Duodenal mucosa (tissue), 2 donors: ENCODE results near the gene ZNF407.

Source experiments
- H3K27ac ChIP-seq: one replicate; pipeline ENCODE4 v1.7.0; 2013; ENCODE audit warnings: low read depth, low read length
- H3K27me3 ChIP-seq, 2 donors: one replicate each; pipeline ENCODE4 v1.7.0; 2013; ENCODE audit warnings: low read length in 2 of 2, control low read depth in 1 of 2; ENCODE audit not compliant: insufficient read depth in 2 of 2, control insufficient read depth in 1 of 2
- H3K36me3 ChIP-seq, 2 donors: one replicate each; pipeline ENCODE4 v1.7.0; 2013; ENCODE audit warnings: low read length in 2 of 2, control low read depth in 1 of 2; ENCODE audit not compliant: insufficient read depth in 2 of 2, control insufficient read depth in 1 of 2
- H3K4me1 ChIP-seq, 2 donors: one replicate each; pipeline ENCODE4 v1.7.0; 2013; ENCODE audit warnings: low read length in 2 of 2, control low read depth in 1 of 2; ENCODE audit not compliant: insufficient read depth in 2 of 2, control insufficient read depth in 1 of 2
- H3K4me3 ChIP-seq, 2 donors: one replicate each; pipeline ENCODE4 v1.7.0; 2013; ENCODE audit warnings: low read length in 2 of 2, low read depth in 1 of 2
- H3K9ac ChIP-seq, 2 donors: one replicate each; pipeline ENCODE4 v1.7.0; 2013; ENCODE audit warnings: low read length in 2 of 2, low read depth in 1 of 2
- H3K9me3 ChIP-seq, 2 donors: one replicate each; pipeline ENCODE4 v1.7.0; 2013; ENCODE audit warnings: low read length in 2 of 2, control low read depth in 1 of 2; ENCODE audit not compliant: control insufficient read depth in 1 of 2

The ZNF407 gene

GRCh38 chr18:74826572-74826971, 228.9 kb downstream of the ZNF407 start:
- no peak overlapping the region for H3K9ac ChIP-seq
- no peaks in the 10 kb centered on the region for H3K4me1 ChIP-seq
- no peaks in the 10 kb centered on the region for H3K36me3 ChIP-seq
- no peak overlapping the region for H3K27ac ChIP-seq
- H3K4me3 ChIP-seq, result no peak overlapping the region
- H3K9me3 ChIP-seq, result no peaks in the 10 kb centered on the region
- no peaks in the 10 kb centered on the region for H3K27me3 ChIP-seq

- H3K27ac ChIP-seq, result no peak overlapping the region
- no peak overlapping the region for H3K9ac ChIP-seq
- no peak overlapping the region for H3K4me3 ChIP-seq
- no peaks in the 10 kb centered on the region for H3K36me3 ChIP-seq
- no peaks in the 10 kb centered on the region for H3K4me1 ChIP-seq
- no peaks in the 10 kb centered on the region for H3K9me3 ChIP-seq
- H3K27me3 ChIP-seq, result no peaks in the 10 kb centered on the region
Measured at GRCh38 chr18:74828200-74828599, 230.5 kb downstream of the ZNF407 start.

GRCh38 chr18:74831571-74832250, 234.0 kb downstream of the ZNF407 start:
- no peak overlapping the region for H3K27ac ChIP-seq
- no peak overlapping the region for H3K4me3 ChIP-seq
- no peaks in the 10 kb centered on the region for H3K27me3 ChIP-seq
- no peaks in the 10 kb centered on the region for H3K4me1 ChIP-seq
- H3K9me3 ChIP-seq, result no peaks in the 10 kb centered on the region
- no peak overlapping the region for H3K9ac ChIP-seq
- no peaks in the 10 kb centered on the region for H3K36me3 ChIP-seq

GRCh38 chr18:74832381-74832780, 234.7 kb downstream of the ZNF407 start:
- Histone ChIP-seq H3K36me3 (no peaks in the 10 kb centered on the region), H3K9ac (no peak overlapping the region), H3K4me1 (no peaks in the 10 kb centered on the region), H3K27ac (no peak overlapping the region), H3K9me3 (no peaks in the 10 kb centered on the region), H3K4me3 (no peak overlapping the region), H3K27me3 (no peaks in the 10 kb centered on the region)

GRCh38 chr18:74832999-74833398, 235.3 kb downstream of the ZNF407 start:
- Histone ChIP-seq H3K9ac (no peak overlapping the region), H3K27me3 (no peaks in the 10 kb centered on the region), H3K4me1 (no peaks in the 10 kb centered on the region), H3K27ac (no peak overlapping the region), H3K36me3 (no peaks in the 10 kb centered on the region), H3K4me3 (no peak overlapping the region), H3K9me3 (no peaks in the 10 kb centered on the region)

GRCh38 chr18:74834424-74835309, 237.0 kb downstream of the ZNF407 start:
- no peaks in the 10 kb centered on the region for H3K9me3 ChIP-seq
- H3K27me3 ChIP-seq, result no peaks in the 10 kb centered on the region
- H3K9ac ChIP-seq, result no peak overlapping the region
- no peak overlapping the region for H3K4me3 ChIP-seq
- no peaks in the 10 kb centered on the region for H3K36me3 ChIP-seq
- H3K4me1 ChIP-seq, result no peaks in the 10 kb centered on the region
- no peak overlapping the region for H3K27ac ChIP-seq

GRCh38 chr18:74836296-74837139, 238.8 kb downstream of the ZNF407 start:
- H3K9me3 ChIP-seq, result no peaks in the 10 kb centered on the region
- no peak overlapping the region for H3K9ac ChIP-seq
- H3K4me3 ChIP-seq, result no peak overlapping the region

GRCh38 chr18:74840492-74841167, 243.0 kb downstream of the ZNF407 start:
- H3K9ac ChIP-seq, result no peak overlapping the region
- no peaks in the 10 kb centered on the region for H3K9me3 ChIP-seq
- H3K4me1 ChIP-seq, result no peaks in the 10 kb centered on the region
- no peaks in the 10 kb centered on the region for H3K27me3 ChIP-seq
- no peaks in the 10 kb centered on the region for H3K36me3 ChIP-seq
- no peak overlapping the region for H3K27ac ChIP-seq
- no peak overlapping the region for H3K4me3 ChIP-seq

More at GRCh38 chr18:74836296-74837139, 238.8 kb downstream of the ZNF407 start:
- Histone ChIP-seq H3K27me3 (no peaks in the 10 kb centered on the region), H3K36me3 (no peaks in the 10 kb centered on the region), H3K4me1 (no peaks in the 10 kb centered on the region), H3K27ac (no peak overlapping the region)

GRCh38 chr18:74841248-74841647, 243.6 kb downstream of the ZNF407 start:
- Histone ChIP-seq H3K27ac (no peak overlapping the region), H3K27me3 (no peaks in the 10 kb centered on the region), H3K36me3 (no peaks in the 10 kb centered on the region), H3K9me3 (no peaks in the 10 kb centered on the region), H3K4me3 (no peak overlapping the region), H3K4me1 (no peaks in the 10 kb centered on the region), H3K9ac (no peak overlapping the region)
